Fibroblast of skin of left biceps (primary cell): Measurements from ENCODE around the gene CDC34.

ENCODE experiments used
- DNase-seq, 2 experiments: peaks; one replicate each; pipeline ENCODE4 v3.0.0-alpha.2; 2013; ENCODE audit warnings: low read depth in 2 of 2

The CDC34 gene

GRCh38 chr19:522726-523125 lies 8.8 kb upstream of the CDC34 start:
- DNase-seq: no peak

DNA sequence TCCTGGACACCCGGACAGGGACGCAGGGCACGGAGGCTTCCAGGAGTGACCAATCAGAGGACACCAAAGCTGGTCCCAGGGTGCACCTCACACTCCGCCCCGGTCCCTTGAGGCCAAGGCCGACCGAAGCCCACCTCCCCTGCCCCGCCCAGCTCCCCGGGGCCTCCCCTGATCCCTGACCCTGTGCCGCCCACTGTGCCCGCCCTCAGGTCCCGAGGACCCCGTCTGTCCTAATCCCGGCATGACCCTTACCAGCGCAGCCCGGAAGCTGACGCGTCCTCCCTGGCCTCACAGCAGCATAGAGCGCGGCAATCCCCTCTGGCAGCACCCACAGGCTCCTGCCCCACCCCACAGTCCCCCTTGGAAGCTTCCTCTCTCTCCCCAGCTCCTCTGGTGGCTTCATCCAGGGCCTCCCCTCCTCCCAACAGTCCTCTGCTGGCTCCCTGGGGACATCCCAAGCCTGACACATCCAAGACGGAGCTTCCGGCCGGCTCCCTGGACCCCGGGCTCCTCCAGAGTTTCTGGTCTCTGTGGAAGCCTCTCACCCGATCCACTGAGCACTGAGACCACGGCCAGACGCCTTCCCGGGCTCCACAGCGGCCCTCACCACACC lies 7.4 kb upstream of the CDC34 start:
- DNase-seq: no peak

GRCh38 chr19:525029-525428 lies 6.5 kb upstream of the CDC34 start:
- DNase-seq: no peak

DNA sequence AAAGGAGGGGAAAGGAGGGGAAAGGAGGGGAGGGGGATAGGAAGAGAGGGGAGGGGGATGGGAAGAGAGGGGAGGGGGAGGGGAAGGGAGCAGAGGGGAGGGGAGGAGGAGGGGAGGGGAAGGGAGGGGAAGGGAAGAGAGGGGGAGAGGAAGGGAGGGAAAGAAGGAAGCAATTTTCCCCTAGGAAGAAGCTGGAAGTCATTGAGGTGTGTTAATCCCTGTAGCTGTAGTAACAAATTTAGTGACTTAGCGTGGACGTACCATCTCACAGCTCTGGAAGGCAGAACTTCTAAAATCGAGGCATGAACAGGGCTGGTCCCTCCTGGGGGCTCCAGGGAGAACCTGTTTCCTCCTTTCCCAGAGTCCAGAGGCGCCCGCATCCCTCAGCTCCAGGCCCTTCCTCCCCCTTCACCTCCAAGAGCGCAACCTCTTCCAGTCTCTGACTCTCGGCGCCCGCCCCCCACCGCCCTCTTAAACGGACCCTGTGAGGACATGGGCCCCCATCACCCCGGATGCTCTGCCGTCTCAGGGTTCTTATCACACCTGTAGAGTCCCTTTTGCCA lies 5.6 kb upstream of the CDC34 start:
- no peak for DNase-seq

- no peak for DNase-seq
Measured at GRCh38 chr19:530134-531008, 1.2 kb upstream of the CDC34 start.

DNA sequence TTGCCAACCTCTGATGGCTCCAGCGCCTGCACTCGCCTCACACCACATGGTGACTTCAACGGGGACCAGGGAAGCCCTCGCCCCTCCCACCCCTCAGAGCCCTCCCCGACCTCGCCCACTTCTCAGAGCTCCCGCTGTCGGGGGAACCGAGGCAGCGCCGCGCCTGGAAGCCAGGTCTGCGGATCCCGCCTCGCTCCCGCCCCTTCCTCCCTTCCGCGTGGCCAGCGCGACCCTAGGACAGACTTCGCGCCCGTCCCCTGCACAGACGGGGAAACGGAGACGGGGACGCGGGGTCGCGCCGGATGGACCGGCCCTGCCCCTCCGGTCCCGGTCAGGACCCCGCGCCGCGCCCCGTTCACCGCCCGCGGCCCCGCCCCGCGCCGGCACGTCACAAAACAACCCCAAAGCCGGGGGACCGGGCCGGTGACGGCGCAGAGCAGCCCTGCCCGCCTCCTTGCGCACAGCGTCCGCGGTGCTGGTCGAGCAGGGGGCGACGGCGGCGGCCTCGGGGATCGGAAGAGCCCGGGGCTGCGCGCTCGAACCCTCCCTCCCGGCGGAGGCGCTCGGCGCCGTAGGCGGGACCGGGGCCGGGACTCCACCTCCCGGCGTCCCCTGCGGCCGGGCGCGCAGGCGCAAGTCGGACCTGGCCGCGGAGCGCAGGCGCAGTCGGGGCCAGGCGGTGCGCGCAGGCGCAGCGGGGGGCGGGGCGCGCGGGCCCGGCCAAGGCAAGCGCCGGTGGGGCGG lies 379 bp upstream of the CDC34 start:
- DNase-seq: peak; percentile 55 to 56

DNA sequence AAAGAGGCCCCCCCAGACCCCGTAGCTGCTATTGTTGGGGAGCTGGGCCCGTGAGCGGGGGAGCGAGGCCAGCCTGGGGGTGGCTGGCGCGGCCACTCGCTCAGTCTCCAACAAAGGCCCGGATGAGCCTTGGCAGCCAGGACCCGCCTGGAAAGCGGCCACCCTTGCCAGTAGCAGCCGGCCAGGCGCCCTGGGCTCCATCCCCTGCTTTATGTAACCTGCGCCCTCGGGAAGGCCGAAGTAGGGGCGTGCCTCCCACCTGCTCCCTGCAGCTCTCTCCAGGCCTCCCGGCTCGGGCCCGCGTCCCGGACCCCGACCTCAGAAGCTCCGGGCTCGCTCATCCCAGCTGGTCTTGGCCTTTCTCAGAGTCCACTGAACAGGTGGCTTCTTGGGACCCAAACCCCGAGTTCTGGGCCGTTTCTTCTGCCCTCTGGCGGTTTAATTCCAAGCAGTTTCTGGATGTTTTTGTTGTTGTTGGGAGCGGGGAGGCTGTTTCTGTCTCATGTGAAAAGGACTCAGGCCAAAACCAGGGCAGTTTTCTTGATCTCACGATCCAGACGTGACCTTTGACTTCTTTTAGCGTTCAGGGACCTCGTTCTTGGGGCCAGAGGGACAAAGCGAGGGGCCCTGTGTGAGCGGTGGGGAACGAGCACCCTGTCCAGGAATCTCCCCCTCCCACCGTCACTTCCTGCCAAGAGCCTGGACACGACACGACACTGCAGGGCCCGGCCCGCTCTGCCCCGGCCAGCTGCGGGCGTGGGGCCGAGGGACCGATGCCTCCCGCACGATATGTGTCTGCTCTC lies 1.2 kb downstream of the CDC34 start:
- DNase-seq: peak in 1 of 2 experiments; percentile 22

DNA sequence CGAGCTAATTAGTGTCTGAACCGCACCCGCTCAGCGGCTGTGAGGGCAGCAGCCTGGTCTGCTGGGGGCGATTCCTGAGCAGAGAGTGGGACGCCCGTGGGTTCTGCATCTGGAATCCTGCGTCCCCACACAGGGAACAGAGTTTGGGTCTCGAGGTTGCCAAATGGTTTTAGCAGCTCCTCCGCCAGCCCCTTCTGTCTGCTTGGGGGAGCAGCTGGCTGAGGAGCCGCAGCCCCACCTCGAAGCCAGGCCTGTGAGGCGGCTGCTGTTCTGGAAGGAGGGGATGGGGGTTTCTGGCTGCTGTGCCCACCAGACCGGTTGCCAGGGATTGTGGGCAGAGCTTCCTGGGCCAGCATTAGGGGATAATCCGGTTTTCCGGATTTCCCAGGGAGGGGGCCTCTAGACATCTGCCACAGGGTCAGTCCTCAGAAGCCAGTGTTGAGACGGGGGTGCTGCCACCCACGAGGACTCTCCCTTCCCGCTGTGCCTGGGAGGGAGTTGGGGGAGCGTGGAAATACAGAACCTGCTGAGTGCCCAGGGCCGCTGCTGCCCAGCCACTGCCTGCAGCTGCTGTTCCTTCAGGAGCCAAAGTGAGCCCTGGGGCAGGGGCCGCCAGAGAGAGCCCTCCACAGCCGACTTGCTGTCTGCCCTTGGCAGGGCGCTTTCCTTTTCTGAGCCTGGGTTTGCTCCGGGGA lies 2.0 kb downstream of the CDC34 start:
- DNase-seq: no peak

DNA sequence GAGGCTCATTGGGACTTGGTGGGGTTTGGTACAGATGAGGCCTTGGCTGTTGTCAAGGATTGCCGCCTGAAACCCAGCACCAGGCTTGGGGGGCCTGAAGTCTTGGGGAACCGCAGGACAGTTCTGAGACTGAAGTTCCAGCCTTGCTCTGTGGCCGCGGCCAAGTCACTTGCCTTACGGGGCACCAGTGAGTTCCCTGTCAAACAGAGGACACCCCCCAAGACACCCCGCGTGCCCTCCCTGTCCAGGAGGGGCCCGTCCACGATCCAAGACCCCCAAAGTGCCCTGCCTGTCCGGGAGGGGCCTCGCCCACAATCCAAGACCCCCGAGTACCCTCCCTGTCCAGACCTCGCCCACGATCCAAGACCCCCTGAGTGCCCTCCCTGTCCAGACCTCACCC lies 2.5 kb downstream of the CDC34 start:
- no peak for DNase-seq

DNA sequence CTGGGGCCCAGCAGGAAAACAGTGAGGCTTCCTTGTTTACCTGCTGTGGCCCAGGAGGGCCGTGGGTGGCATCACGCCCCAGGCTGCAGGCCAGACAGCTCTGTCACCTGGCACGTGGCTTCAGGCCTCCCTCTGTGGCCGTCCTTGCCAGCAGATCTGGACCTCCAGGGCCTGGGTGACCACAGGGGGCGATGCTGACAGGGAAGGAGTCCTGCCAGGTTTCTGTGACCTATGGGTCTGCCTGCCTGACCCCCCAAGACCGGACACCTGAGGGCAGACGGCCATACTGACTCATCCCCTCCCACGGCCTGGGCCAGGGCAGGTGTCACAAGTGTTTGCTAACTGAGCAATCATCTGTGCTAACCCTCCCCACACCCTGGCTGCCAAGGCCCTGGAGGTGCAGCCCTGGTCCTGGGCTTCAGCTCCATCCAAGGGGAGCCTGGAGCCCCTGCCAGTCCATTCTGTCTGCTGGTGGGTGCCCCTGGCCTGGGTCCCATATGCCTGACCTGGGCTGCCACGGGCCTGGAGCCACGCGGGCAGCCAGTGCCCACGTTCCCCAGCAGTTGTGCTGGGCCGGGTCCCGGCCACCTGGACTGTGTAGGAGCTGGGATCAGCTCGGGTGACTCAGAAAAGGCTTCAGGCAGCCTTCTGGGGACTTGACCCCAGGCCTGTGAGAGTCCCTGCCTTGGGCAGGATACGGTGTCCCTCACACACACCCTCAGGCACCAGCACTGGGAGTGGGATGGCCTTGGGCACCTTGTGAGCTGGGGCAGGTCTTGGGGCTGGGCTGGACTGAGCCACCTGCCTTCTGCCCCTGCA lies 3.7 kb downstream of the CDC34 start:
- no peak for DNase-seq

GRCh38 chr19:536031-536880 lies 4.7 kb downstream of the CDC34 start:
- DNase-seq: no peak

DNA sequence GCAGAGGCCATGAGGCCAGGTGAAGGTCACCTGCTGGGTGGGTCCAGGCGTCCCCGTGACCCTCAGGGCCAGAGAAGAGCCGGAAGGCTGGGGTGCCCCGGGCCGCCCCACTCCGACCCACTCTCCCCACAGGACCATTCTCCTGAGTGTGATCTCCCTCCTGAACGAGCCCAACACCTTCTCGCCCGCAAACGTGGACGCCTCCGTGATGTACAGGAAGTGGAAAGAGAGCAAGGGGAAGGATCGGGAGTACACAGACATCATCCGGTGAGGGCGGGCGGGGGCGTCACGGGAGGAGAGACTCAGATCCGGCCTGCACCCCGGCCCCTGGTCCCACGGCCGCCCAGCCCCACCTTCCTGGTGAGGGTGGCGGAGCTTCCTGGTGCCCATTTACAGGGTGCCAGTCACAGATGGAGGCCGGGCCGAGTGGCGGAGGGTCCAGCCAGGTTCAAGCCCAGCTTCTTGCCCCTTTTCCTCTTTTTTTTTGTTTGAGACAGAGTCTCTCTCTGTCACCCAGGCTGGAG lies 5.4 kb downstream of the CDC34 start:
- no peak for DNase-seq

GRCh38 chr19:538641-539428 lies 7.3 kb downstream of the CDC34 start:
- DNase-seq: no peak

DNA sequence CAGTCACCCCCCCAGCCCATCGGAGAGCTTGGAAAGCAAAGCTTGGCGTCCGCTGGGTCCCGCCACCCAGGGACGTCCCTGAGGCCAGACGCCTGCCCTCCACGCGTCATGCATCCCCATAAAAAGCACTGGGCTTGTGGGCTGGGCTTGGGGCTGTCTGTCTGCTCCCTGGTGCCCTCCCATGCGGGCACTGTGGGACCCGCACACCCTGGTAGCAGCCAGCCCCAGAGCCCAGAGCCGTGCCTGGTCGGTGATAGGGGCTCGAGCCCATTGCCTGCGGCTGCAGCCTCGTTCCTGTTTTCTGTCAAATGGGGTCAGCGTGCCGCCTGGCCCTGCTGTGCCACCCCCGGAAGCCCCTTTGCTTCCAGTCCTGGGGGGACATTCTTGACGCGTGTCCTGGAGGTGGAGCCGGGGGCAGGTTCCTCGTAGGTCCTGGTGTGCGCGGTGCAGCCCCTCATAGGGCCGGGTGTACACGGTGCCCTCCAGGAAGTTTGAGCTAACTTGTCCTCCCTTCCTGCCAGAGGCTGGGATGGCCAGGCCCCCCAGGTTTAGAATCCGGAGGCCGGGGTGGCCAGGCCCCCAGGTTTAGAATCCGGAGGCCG lies 8.0 kb downstream of the CDC34 start:
- no peak for DNase-seq

GRCh38 chr19:540867-541637 lies 9.5 kb downstream of the CDC34 start:
- no peak for DNase-seq

DNA sequence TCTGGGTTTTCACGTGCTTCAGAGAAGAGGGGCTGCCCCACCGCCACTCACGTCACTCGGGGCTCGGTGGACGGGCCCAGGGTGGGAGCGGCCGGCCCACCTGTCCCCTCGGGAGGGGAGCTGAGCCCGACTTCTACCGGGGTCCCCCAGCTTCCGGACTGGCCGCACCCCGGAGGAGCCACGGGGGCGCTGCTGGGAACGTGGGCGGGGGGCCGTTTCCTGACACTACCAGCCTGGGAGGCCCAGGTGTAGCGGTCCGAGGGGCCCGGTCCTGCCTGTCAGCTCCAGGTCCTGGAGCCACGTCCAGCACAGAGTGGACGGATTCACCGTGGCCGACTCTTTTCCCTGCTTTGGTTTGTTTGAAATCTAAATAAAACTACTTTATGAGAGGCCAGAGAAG lies 10.1 kb downstream of the CDC34 start:
- no peak for DNase-seq
